Naive thymus-derived CD8-positive, alpha-beta T cell (primary cell): Measurements from ENCODE around the gene C12orf57. TPM values are rescaled to one million over a fixed set of nuclear protein-coding genes. Genes with fewer than 3 reads are reported as not detected.

Experiments
- ATAC-seq, 2 donors: fragments of 150-1000 bp; cut with Tn5 transposase in 1 of 2; sonication (Bioruptor Pico), chemical (Tn5 transposase) in 1 of 2; 1 replicate in 1 of 2; 2 replicates in 1 of 2; pipeline ENCODE4 v1.10.0; 2021; ENCODE audit warnings: mild to moderate bottlenecking in 2 of 2, moderate library complexity in 2 of 2
- POLR2A ChIA-PET: fragments of 350-600 bp; sonication (Branson Sonifier 250); formaldehyde crosslinking; loops from one replicate; lab custom pipeline; 2021; ENCODE audit warnings: antibody characterized with exemption; lab: Charles Lee
- DNase-seq, 10 donors: peaks; one replicate each; pipeline versions ENCODE4 v3.0.0 to v3.0.0-alpha.2; 2020 to 2022
- H3K27ac Mint-ChIP-seq, 10 donors: one replicate each; pipeline ENCODE4 v1.8.0; 2020 to 2022; ENCODE audit warnings: mild to moderate bottlenecking in 10 of 10, mixed read lengths in 10 of 10, moderate library complexity in 4 of 10, inconsistent platforms in 1 of 10
- H3K27me3 Mint-ChIP-seq, 5 donors: one replicate each; pipeline ENCODE4 v1.8.0; 2021 to 2022; ENCODE audit warnings: mixed read lengths in 5 of 5
- H3K36me3 Mint-ChIP-seq, 3 donors: one replicate each; pipeline ENCODE4 v1.8.0; 2020 to 2022; ENCODE audit warnings: mixed read lengths in 3 of 3, mild to moderate bottlenecking in 2 of 3, inconsistent platforms in 1 of 3
- H3K4me1 Mint-ChIP-seq, 4 donors: one replicate each; pipeline ENCODE4 v1.8.0; 2021 to 2022; ENCODE audit warnings: mixed read lengths in 4 of 4
- H3K4me3 Mint-ChIP-seq, 10 donors: one replicate each; pipeline ENCODE4 v1.8.0; 2020 to 2022; ENCODE audit warnings: mild to moderate bottlenecking in 10 of 10, mixed read lengths in 10 of 10, moderate library complexity in 6 of 10, inconsistent platforms in 1 of 10
- H3K9me3 Mint-ChIP-seq, 9 donors: one replicate each; pipeline ENCODE4 v1.8.0; 2020 to 2022; ENCODE audit warnings: mixed read lengths in 9 of 9, mild to moderate bottlenecking in 3 of 9, inconsistent platforms in 1 of 9, moderate library complexity in 1 of 9
- polyA plus RNA-seq, 3 donors: library from polyadenylated mRNA; unstranded; fragments of 300-500 nt; fragmentation: Illumina TruSeq; gene quantifications; one replicate each; pipeline ENCODE4 v1.2.3, GENCODE V29; 2021
- total RNA-seq, 8 experiments: library from RNA in 2 of 8; stranded (reverse) in 2 of 8; gene quantifications; one replicate each; pipeline ENCODE4 v1.2.3 and lab custom pipeline; 2021 to 2026

The C12orf57 gene
- total and polyA plus RNA-seq, 5 experiments from 2014 or later: 329 to 519 (median 399) TPM

DNA sequence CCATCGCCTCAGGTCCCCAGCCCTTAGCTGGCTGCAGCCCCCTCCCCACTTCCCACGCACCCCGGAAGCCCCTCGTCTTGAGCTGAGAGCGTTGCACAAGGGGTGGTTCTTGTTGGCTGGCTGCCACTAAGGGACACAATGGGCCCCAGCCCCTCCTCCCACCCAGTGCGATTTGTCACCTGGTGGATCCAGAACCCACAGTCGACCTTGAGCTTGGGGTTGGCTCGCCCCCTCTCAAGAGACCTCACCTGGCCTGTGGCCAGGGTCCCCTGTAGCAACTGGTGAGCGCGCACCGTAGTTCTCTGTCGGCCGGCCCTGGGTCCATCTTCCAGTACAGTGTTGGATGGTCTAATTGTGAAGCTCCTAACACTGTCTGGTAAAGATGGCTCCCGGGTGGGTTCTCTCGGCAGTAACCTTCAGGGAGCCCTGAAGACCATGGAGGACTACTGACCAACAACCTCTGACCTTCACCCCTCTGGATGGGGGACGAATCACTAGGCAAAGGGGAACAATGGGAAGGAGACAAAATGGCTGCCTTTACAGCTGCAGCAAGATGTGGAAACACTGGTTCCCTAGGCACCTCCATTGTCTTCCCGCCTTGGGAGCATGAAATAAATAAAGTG is 20.1 kb downstream of the C12orf57 start:
- POLR2A ChIA-PET: interaction anchor here (0.8 to 13.5 kb wide), 8 partner anchors 8 to 111 kb away, joined by 3 to 1315 read pairs (median 5); partner anchors contain the start of genes C12orf57, ENO2, LPCAT3 and PTPN6
- ATAC-seq: no peak
- H3K4me3 Mint-ChIP-seq: no peak overlapping the region
- DNase-seq: no peak
- H3K9me3 Mint-ChIP-seq: no peaks in the 10 kb centered on the region
- no peaks in the 10 kb centered on the region for H3K27me3 Mint-ChIP-seq
- peaks cover 0 to 48% (median 17%) of the 10 kb centered on the region in 3 donors for H3K36me3 Mint-ChIP-seq
- peak overlapping the region; percentile 22 to 90 (median 78) for H3K27ac Mint-ChIP-seq
- peaks cover 32 to 66% (median 62%) of the 10 kb centered on the region in 4 donors for H3K4me1 Mint-ChIP-seq

DNA sequence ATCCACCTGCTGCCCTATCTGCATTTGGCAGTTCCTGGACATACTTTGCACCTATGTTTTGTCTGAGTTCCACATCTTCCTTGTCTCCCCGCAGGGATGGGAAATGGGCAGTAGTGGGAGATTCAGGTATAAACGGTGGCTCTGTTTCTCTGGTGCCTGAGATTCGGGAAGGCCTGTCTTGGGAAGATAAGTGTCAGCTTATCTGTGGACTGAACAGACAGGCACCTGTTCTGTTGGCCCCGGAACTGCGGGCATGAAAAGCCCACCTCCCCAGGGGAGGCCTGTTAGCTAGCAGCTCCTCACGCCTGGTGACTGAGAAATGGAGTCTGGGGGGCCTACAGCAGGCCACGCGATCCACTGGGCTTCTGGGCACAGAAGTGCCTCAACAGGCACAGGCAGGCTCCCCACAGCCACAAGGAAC is 20.8 kb downstream of the C12orf57 start:
- peaks cover 0 to 47% (median 12%) of the 10 kb centered on the region in 3 donors for H3K36me3 Mint-ChIP-seq
- no peaks in the 10 kb centered on the region for H3K27me3 Mint-ChIP-seq
- peak overlapping the region in 2 of 10 donors; percentile 15 to 26 for H3K4me3 Mint-ChIP-seq
- POLR2A ChIA-PET: interaction anchor here (0.9 to 13.5 kb wide), 8 partner anchors 9 to 112 kb away, joined by 3 to 1315 read pairs (median 5); partner anchors contain the start of genes C12orf57, ENO2, LPCAT3 and PTPN6
- peaks cover 31 to 66% (median 62%) of the 10 kb centered on the region in 4 donors for H3K4me1 Mint-ChIP-seq
- DNase-seq: no peak
- H3K27ac Mint-ChIP-seq: peak overlapping the region; percentile 79 to 95 (median 90)
- no peaks in the 10 kb centered on the region for H3K9me3 Mint-ChIP-seq
- peak in 1 of 2 donors; percentile 1 for ATAC-seq

DNA sequence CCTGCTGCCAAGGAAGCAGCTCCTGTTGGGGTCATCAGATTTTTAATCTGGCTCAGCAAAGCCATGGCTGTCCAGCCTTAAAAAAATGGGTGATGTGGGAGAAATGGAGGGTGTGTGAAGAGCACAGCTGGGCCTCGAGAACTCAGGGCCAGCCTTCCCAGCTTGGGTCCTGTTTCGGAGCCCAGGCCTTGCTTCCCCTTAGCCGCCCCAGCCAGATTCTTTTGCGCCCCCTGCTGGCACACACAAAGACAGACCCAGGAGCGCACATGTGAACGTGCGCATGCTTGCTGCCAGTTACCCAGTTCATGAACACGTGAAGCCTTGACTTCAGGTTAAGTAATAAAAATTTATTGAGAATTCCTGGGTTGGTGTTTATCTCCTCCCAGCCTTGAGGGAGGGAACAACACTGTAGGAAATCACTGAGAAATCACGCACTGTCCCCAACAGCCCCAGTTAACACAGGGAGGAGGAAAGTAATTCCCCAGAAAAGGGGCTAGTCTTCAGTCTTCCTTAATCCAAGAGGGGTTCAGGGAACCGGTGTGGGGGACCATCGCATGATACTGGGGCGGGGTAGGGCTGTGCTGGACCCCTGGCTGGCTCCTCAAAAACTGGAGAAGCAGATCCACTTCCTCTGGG is 21.3 kb downstream of the C12orf57 start:
- Mint-ChIP-seq H3K27me3 (no peaks in the 10 kb centered on the region), H3K4me1 (peaks cover 31 to 64% (median 62%) of the 10 kb centered on the region in 4 donors), H3K9me3 (no peaks in the 10 kb centered on the region), H3K4me3 (peak overlapping the region in 4 of 10 donors; percentile 15 to 48 (median 30)), H3K27ac (peak overlapping the region; percentile 79 to 95 (median 90)), H3K36me3 (peaks cover 0 to 47% (median 12%) of the 10 kb centered on the region in 3 donors)
- DNase-seq (peak; percentile 77 to 93 (median 86)), ATAC-seq (peak; percentile 46 to 61)
- POLR2A ChIA-PET: interaction anchor here (0.9 to 13.5 kb wide), 9 partner anchors 10 to 112 kb away, joined by 3 to 1315 read pairs (median 5); partner anchors contain the start of genes C12orf57, ENO2, LPCAT3 and PTPN6

DNA sequence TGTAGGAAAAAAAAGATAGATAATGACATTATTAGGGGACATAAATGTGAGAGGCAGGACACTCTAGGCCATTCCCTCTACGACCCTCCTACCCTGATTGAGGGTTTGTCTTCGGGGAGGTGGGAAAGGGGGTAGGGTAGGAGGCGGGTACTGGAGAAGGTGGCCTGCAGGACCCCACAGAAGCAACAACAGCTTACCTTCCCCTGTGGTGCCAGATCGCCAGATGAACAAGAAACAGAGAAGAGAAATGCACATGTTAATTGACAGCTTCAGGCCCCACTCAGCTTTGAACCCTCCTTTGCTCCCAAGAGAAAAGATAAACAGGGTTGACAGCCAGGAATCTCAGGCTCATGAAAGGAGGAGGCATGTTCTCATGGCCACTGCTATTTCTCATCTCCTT is 21.9 kb downstream of the C12orf57 start:
- Mint-ChIP-seq H3K4me1 (peaks cover 29 to 63% (median 59%) of the 10 kb centered on the region in 4 donors), H3K4me3 (peak overlapping the region in 1 of 10 donors; percentile 19), H3K27me3 (no peaks in the 10 kb centered on the region), H3K9me3 (no peaks in the 10 kb centered on the region), H3K27ac (peak overlapping the region in 9 of 10 donors; percentile 49 to 92 (median 90)), H3K36me3 (peaks cover 0 to 42% (median 12%) of the 10 kb centered on the region in 3 donors)
- DNase-seq: no peak
- POLR2A ChIA-PET: interaction anchor here (1.2 to 13.5 kb wide), 4 partner anchors 12 to 97 kb away, joined by 3 to 1315 read pairs (median 12); partner anchors contain the start of genes C12orf57, PTPN6 and RNU7-1
- no peak for ATAC-seq

DNA sequence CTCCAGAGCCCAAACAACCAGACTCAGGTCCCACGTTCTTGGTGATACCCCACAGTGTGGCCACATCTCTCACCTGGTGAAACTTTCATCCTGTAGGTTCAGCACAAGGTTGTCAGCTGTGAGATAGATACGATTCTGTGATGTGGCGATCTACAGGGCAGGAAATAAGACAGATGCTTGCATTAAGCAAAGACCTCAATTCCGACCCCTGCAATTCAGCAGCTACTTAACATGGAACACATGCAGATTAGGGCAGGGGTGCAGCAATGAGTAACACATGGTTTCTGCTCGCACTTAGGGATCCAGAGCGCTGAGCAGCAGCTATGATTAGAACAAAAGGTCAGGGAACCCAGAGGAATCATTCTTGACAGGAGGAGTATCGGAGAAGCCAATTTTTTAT is 22.5 kb downstream of the C12orf57 start:
- POLR2A ChIA-PET: interaction anchor here (1.0 to 13.5 kb wide), 5 partner anchors 12 to 114 kb away, joined by 3 to 1315 read pairs (median 4); partner anchors contain the start of genes C12orf57, PTPN6, RNU7-1 and USP5
- Mint-ChIP-seq H3K4me1 (peaks cover 26 to 60% (median 57%) of the 10 kb centered on the region in 4 donors), H3K36me3 (peaks cover 0 to 39% (median 12%) of the 10 kb centered on the region in 3 donors), H3K9me3 (no peaks in the 10 kb centered on the region), H3K4me3 (peak overlapping the region in 3 of 10 donors; percentile 11 to 57 (median 50)), H3K27ac (peak overlapping the region in 4 of 10 donors; percentile 31 to 89 (median 54)), H3K27me3 (no peaks in the 10 kb centered on the region)
- ATAC-seq (no peak), DNase-seq (no peak)

DNA sequence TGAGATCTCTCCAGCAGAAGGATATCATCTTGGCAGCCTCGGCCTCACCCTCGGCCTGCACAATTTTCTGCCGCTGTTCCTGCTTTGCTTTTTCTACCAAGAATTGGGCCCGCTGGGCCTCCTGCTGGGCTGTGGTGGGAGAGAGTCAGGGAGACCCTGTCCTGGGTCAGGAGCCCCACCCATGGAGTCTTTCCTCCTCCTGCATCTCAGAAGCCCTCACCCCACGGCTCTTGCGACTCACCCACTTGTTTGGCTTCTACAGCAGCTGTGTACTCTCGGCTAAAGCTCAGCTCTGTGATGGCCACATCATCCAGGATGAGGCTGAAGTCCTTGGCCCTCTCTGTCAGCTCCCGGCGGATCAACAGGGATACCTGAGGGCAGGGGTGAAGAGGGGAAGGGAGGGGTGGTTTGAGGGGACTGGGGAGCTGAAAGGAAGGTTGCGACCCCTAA is 23.9 kb downstream of the C12orf57 start:
- DNase-seq: no peak
- H3K4me1 Mint-ChIP-seq: peaks cover 23 to 61% (median 57%) of the 10 kb centered on the region in 4 donors
- H3K4me3 Mint-ChIP-seq: peak overlapping the region in 1 of 10 donors; percentile 66
- ATAC-seq: no peak
- H3K9me3 Mint-ChIP-seq: no peaks in the 10 kb centered on the region
- H3K36me3 Mint-ChIP-seq: peaks cover 0 to 42% (median 12%) of the 10 kb centered on the region in 3 donors
- peak overlapping the region in 1 of 10 donors; percentile 20 for H3K27ac Mint-ChIP-seq
- POLR2A ChIA-PET: interaction anchor here (1.6 to 4.3 kb wide), 6 partner anchors 9 to 95 kb away, joined by 7 to 156 read pairs (median 13); partner anchors contain the start of genes C12orf57, PTPN6, RNU7-1 and SPSB2
- no peaks in the 10 kb centered on the region for H3K27me3 Mint-ChIP-seq

DNA sequence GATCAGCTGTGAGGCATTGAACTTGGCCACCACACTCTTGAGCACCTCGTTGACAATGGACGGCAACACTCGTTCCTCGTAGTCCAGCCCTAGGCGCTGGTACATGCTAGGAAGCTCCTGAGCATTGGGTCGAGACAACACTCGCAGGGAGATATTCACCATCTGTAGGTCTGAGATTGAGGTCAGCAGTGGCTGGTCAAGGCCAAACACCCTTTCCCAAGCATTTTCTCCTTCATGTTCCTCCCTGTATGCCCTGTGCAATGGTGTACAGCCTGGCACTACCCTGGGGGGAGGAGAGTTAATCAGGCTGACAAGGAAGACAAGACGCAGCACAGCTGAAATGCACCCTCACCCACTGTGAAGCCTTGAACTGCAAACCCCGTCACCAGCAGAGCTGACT is 24.6 kb downstream of the C12orf57 start:
- no peaks in the 10 kb centered on the region for H3K9me3 Mint-ChIP-seq
- no peaks in the 10 kb centered on the region for H3K27me3 Mint-ChIP-seq
- DNase-seq: no peak
- H3K4me3 Mint-ChIP-seq: peak overlapping the region in 7 of 10 donors; percentile 95 to 100 (median 100)
- H3K36me3 Mint-ChIP-seq: peaks cover 0 to 43% (median 12%) of the 10 kb centered on the region in 3 donors
- ATAC-seq: no peak
- H3K4me1 Mint-ChIP-seq: peaks cover 24 to 65% (median 58%) of the 10 kb centered on the region in 4 donors
- POLR2A ChIA-PET: interaction anchor here (0.6 to 4.3 kb wide), 11 partner anchors 7 to 101 kb away, joined by 4 to 156 read pairs (median 8); partner anchors contain the start of genes C12orf57, ENO2, PTPN6 and RNU7-1
- peak overlapping the region in 8 of 10 donors; percentile 25 to 100 (median 93) for H3K27ac Mint-ChIP-seq

DNA sequence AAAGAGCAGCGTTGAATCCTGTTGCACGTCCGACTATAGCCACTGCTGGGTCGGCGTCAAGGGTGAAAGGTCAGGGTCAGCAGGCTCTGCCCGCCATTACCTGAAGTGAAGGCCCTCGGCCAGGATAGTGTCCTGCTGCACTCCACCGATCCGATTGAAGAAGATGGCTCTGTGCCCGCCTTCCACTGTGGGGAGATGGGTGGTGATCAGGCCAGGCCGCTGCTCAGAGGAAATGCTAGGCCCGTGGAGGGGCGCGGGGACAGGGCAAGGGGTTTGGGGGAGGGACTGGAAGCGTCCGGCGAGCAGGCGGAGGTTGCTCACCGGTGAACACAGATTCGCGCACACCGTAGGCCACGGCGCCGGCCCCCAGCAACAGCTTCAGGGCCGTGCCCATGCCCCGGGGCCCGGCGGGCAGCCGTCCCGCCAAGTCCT is 26.3 kb downstream of the C12orf57 start:
- H3K36me3 Mint-ChIP-seq: peaks cover 0 to 58% (median 11%) of the 10 kb centered on the region in 3 donors
- peak in 1 of 2 donors; percentile 1 for ATAC-seq
- peak overlapping the region; percentile 95 to 100 (median 100) for H3K4me3 Mint-ChIP-seq
- POLR2A ChIA-PET: interaction anchor here (0.6 to 4.3 kb wide), 9 partner anchors 9 to 281 kb away, joined by 3 to 156 read pairs (median 4); partner anchors contain the start of genes C12orf57, CDCA3, LPCAT3 and RNU7-1
- no peaks in the 10 kb centered on the region for H3K9me3 Mint-ChIP-seq
- peaks cover 25 to 56% (median 53%) of the 10 kb centered on the region in 4 donors for H3K4me1 Mint-ChIP-seq
- no peak for DNase-seq
- no peaks in the 10 kb centered on the region for H3K27me3 Mint-ChIP-seq
- peak overlapping the region; percentile 63 to 100 (median 100) for H3K27ac Mint-ChIP-seq

DNA sequence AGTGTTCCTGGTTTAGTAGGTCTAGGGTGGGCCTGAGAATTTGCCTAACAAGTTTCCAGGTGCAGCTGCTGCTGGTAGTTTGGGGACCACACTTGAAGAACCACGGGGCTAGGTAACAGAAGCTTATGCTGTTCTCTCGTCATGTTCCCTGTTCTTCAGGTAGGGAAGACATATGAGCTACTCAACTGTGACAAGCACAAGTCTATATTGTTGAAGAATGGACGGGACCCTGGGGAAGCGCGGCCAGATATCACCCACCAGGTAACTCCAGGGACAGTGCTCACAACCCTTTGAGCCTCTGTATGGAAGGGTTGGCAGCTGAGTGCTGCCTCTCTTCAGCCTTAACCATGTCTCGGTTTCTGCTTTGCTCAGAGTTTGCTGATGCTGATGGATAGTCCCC is 30.4 kb downstream of the C12orf57 start:
- POLR2A ChIA-PET: interaction anchor here (1.7 to 2.0 kb wide), 2 partner anchors 22 to 30 kb away, joined by 5 to 9 read pairs; partner anchors contain the start of genes C12orf57, PTPN6 and RNU7-1
- H3K4me3 Mint-ChIP-seq: peak overlapping the region in 1 of 10 donors; percentile 48
- no peaks in the 10 kb centered on the region for H3K27me3 Mint-ChIP-seq
- H3K9me3 Mint-ChIP-seq: no peaks in the 10 kb centered on the region
- peak overlapping the region in 2 of 10 donors; percentile 22 to 72 for H3K27ac Mint-ChIP-seq
- H3K36me3 Mint-ChIP-seq: peaks cover 0 to 58% (median 5%) of the 10 kb centered on the region in 3 donors
- peaks cover 13 to 46% (median 38%) of the 10 kb centered on the region in 4 donors for H3K4me1 Mint-ChIP-seq
- no peak for DNase-seq
- no peak for ATAC-seq

DNA sequence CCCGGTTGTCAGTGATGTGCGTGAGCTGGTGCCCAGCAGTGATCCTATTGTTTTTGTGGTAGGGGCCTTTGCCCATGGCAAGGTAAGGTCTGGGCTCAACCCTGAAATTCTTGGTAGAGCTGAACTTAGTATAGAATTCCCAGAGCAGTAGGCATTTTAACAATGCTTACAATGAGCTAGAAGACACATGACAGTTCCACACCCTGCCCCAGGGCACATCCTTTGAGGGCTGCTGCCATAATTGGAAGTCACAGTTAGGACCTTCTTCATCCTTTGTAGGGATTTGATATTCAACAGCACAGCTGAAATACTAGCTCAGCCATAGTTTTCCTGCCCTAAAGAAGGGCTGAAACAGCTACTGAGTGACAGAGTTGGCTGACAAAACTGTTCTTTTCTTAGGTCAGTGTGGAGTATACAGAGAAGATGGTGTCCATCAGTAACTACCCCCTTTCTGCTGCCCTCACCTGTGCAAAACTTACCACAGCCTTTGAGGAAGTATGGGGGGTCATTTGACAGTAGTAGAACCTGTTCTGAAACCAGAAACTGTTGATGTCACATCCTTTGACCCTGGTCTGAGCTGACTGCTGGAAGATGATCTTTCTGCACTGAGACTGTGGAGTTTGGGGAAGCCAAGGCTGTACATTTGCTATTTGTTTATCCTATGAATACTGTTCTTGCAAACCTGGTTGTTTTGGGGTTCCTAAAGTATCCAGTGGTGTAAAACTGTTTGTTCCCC is 31.6 kb downstream of the C12orf57 start:
- H3K4me3 Mint-ChIP-seq: no peak overlapping the region
- no peaks in the 10 kb centered on the region for H3K27me3 Mint-ChIP-seq
- H3K9me3 Mint-ChIP-seq: no peaks in the 10 kb centered on the region
- H3K4me1 Mint-ChIP-seq: peaks cover 11 to 40% (median 29%) of the 10 kb centered on the region in 4 donors
- POLR2A ChIA-PET: interaction anchor here (0.5 to 2.0 kb wide), 2 partner anchors 14 to 32 kb away, joined by 4 to 9 read pairs; partner anchors contain the start of genes C12orf57 and RNU7-1
- H3K36me3 Mint-ChIP-seq: peaks cover 0 to 62% (median 6%) of the 10 kb centered on the region in 3 donors
- H3K27ac Mint-ChIP-seq: peak overlapping the region in 4 of 10 donors; percentile 38 to 60 (median 43)
- no peak for DNase-seq
- no peak for ATAC-seq

DNA sequence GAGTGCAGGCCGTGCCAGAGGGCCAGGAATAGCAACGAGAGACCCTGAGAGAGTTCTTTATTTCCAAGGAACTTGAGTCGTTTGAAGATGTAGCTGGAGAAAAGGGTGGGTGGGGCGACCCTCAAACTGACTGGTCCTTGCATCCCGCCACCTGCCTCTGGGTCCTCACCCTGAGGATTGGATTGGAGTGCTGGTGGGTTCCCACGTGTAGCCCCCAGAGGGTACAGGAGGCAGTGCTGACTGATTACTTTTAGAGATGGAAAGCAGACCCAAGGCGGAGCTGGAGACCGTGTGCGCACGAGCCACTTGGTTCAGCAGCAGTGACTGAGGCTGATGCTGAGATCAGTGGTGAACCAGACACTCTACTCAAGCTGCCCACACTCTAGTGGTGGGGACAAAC is 33.8 kb downstream of the C12orf57 start:
- H3K9me3 Mint-ChIP-seq: no peaks in the 10 kb centered on the region
- peaks cover 0 to 76% (median 5%) of the 10 kb centered on the region in 3 donors for H3K36me3 Mint-ChIP-seq
- H3K4me3 Mint-ChIP-seq: no peak overlapping the region
- no peak for DNase-seq
- peaks cover 5 to 21% (median 9%) of the 10 kb centered on the region in 4 donors for H3K4me1 Mint-ChIP-seq
- ATAC-seq: no peak
- H3K27me3 Mint-ChIP-seq: no peaks in the 10 kb centered on the region
- H3K27ac Mint-ChIP-seq: peak overlapping the region in 3 of 10 donors; percentile 45 to 84 (median 83)
- POLR2A ChIA-PET: no interaction called here
